Measurements from ENCODE around the gene CLMN.
"Not testable (repeated sequence)": the region's sequence is repeated elsewhere in the genome, so short reads cannot be mapped to it uniquely, and the experiment has no call there.

The CLMN gene

DNA sequence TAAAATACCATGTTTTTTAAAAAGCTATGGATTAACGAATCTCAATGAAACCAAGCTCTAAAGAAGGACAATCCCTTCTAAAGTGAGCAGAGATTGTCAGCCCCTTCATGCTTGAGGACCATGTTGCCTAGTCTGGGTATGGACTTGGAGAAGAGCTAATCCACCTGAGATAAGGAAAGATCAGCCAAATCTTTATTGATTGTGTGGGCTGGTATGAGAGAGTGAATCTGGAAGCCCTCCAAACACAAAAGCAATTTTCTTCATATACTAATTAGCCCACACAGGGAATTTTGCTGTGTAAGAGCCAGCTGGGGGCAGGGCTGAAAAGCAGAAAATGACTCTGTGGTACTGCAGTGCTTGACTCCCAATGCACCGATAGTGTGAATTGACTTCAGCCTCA lies 115.0 kb downstream of the CLMN start:
- H3K27ac ChIP-seq, result no peak overlapping the region
- H3K4me3 ChIP-seq (ENCODE audit: low read depth, low read length), result no peak overlapping the region
- TF ChIP-seq, protein P1, sequence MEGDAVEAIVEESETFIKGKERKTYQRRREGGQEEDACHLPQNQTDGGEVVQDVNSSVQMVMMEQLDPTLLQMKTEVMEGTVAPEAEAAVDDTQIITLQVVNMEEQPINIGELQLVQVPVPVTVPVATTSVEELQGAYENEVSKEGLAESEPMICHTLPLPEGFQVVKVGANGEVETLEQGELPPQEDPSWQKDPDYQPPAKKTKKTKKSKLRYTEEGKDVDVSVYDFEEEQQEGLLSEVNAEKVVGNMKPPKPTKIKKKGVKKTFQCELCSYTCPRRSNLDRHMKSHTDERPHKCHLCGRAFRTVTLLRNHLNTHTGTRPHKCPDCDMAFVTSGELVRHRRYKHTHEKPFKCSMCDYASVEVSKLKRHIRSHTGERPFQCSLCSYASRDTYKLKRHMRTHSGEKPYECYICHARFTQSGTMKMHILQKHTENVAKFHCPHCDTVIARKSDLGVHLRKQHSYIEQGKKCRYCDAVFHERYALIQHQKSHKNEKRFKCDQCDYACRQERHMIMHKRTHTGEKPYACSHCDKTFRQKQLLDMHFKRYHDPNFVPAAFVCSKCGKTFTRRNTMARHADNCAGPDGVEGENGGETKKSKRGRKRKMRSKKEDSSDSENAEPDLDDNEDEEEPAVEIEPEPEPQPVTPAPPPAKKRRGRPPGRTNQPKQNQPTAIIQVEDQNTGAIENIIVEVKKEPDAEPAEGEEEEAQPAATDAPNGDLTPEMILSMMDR (IDR thresholded peaks at IDR 0.05; ENCODE audit: low read depth, low read length), result no peak
- DNase-seq, result peak; percentile 44
- H3K36me3 ChIP-seq, result peaks cover 22% of the 10 kb centered on the region
- H3K9me3 ChIP-seq (ENCODE audit: severe bottlenecking), result peaks cover 3% of the 10 kb centered on the region
- H3K27me3 ChIP-seq (ENCODE audit: insufficient read depth, low read depth, severe bottlenecking), result no peaks in the 10 kb centered on the region

DNA sequence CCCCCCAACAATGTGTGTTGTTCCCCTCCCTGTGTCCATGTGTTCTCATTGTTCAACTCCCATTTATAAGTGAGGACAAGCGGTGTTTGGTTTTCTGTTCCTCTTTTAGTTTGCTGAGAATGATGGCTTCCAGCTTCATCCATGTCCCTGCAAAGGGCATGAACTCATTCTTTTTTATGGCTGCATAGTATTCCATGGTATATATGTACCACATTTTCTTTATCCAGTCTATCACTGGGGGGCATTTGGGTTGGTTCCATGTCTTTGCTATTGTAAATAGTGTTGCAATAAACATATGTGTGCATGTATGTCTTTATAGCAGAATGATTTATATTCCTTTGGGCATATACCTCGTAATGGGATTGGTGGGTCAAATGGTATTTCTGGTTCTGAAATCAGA lies 118.0 kb downstream of the CLMN start:
- not testable (repeated sequence) for H3K27me3 ChIP-seq (ENCODE audit: insufficient read depth, low read depth, severe bottlenecking); DNase-seq; H3K4me3 ChIP-seq (ENCODE audit: low read depth, low read length); H3K27ac ChIP-seq; H3K9me3 ChIP-seq (ENCODE audit: severe bottlenecking)
- H3K36me3 ChIP-seq, result peaks cover 22% of the 10 kb centered on the region

DNA sequence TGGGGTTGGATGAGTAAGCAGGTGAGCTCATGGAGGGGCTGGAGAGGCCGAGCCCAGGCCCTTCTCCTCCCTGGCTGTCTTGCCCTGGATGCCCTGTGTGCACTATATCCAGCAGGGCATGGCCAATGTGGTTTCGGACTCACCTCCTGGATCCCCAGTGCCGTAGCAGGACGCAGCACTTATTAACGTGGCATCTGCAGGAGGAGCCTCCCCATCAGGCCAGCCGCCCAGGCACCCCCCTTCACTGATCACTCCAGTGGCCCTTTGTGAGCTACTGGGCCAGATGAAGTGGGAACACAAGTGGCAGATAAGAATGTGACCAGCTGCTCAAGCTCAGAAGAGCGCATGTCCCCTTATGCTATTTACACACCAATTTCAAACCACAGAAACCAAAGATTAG lies 119.3 kb downstream of the CLMN start:
- no peak overlapping the region for H3K4me3 ChIP-seq (ENCODE audit: low read depth, low read length)
- peaks cover 3% of the 10 kb centered on the region for H3K9me3 ChIP-seq (ENCODE audit: severe bottlenecking)
- peak; percentile 47 for DNase-seq
- no peak overlapping the region for H3K27ac ChIP-seq
- H3K27me3 ChIP-seq (ENCODE audit: insufficient read depth, low read depth, severe bottlenecking), result no peaks in the 10 kb centered on the region
- TF ChIP-seq, protein P1 (IDR thresholded peaks at IDR 0.05; ENCODE audit: low read depth, low read length), result no peak
- peaks cover 22% of the 10 kb centered on the region for H3K36me3 ChIP-seq

DNA sequence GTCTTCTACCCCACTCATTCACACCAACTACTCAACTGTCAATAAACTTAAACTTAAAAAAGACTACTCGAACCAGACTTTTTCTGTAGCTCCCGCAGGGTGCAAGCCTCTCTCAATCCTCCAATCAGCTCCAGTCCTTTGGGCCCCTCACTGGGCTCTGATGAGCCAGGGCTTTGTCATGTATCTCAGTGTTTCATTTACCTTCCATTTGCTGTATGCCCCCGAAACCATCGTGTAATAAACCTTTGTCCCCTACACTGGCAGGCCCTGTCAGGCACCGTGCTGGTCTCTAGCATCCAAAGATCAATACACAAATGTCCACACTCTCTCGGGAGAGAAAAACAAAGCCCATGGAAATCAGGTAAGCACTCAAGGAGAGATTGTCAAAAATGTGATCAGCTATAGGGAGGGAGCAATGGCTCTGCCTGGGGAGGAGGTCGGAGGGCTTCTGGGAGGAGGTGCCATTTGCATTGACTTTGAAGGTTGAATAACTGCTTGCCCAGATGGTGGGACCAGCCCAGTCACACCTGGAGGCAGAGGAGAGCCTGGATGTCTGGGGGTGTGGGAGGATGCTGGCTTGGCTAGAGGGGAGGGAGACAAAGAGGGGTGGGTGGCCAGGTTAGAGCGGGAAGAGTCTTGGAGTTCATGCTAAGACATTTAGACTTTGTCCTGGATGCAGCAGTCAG lies 120.3 kb downstream of the CLMN start:
- no peak overlapping the region for H3K4me3 ChIP-seq (ENCODE audit: low read depth, low read length)

DNA sequence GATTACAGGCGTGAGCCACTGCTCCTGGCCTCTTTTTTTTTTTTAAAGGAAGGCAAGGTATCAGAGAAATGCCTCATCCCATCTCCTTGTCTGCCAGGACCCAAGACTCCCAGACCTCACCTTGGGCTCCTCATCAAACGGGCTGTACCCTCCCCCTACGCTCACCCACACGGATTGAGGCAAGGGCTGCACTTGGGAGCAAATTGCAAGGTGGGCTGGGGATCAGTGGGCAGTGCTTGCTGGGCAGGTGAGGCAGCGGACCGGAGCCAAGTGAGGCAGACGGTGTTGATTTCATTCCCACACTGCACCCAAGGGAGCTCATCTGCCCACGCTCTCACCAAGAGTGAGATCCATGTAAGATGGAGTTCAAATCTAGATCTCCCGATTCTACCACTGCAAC lies 121.4 kb downstream of the CLMN start:
- Histone ChIP-seq H3K4me3 (ENCODE audit: low read depth, low read length) (no peak overlapping the region), H3K9me3 (ENCODE audit: severe bottlenecking) (no peaks in the 10 kb centered on the region), H3K36me3 (peaks cover 18% of the 10 kb centered on the region), H3K27me3 (ENCODE audit: insufficient read depth, low read depth, severe bottlenecking) (no peaks in the 10 kb centered on the region), H3K27ac (no peak overlapping the region)
- DNase-seq, result no peak
- TF ChIP-seq, protein P1 (IDR thresholded peaks at IDR 0.05; ENCODE audit: low read depth, low read length), result no peak

More for the DNA sequence above, 120.3 kb downstream of the CLMN start:
- DNase-seq, result no peak
- Histone ChIP-seq H3K27ac (no peak overlapping the region), H3K9me3 (ENCODE audit: severe bottlenecking) (no peaks in the 10 kb centered on the region), H3K36me3 (peaks cover 22% of the 10 kb centered on the region), H3K27me3 (ENCODE audit: insufficient read depth, low read depth, severe bottlenecking) (no peaks in the 10 kb centered on the region)
- TF ChIP-seq, protein P1 (IDR thresholded peaks at IDR 0.05; ENCODE audit: low read depth, low read length), result no peak

DNA sequence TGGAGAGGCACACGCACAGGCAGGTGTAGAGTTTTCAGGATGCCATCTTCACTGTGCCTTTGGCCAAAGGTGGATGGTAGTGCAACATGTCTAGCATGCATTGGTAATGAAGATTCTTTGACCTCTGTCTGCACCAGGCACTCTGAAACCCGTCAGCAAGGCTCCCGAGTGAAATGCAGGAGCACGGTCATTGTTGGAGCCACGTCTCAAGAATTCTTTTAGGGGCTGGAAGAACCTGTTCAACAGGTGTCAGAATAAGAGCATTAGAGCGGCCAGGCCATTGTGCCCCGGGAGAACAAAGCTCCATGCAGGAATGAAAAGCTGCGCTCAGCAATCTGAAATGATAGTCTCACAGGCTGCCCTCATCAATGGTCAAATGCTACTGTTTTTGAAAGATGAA lies 122.2 kb downstream of the CLMN start:
- H3K9me3 ChIP-seq (ENCODE audit: severe bottlenecking), result no peaks in the 10 kb centered on the region
- DNase-seq, result no peak
- TF ChIP-seq, protein P1 (IDR thresholded peaks at IDR 0.05; ENCODE audit: low read depth, low read length), result no peak

More for the DNA sequence above, 122.2 kb downstream of the CLMN start:
- Histone ChIP-seq H3K4me3 (ENCODE audit: low read depth, low read length) (no peak overlapping the region), H3K27me3 (ENCODE audit: insufficient read depth, low read depth, severe bottlenecking) (no peaks in the 10 kb centered on the region), H3K27ac (no peak overlapping the region), H3K36me3 (peaks cover 13% of the 10 kb centered on the region)

All from WERI-Rb-1 (cell line).